K562 (cell line): ENCODE measurements around the gene PDLIM7. TPM values are rescaled to one million over a fixed set of nuclear protein-coding genes. Genes with fewer than 3 reads are reported as not detected.

Source experiments
- CBX3 ChIP-seq, 2 experiments: IDR thresholded peaks; 1 replicate in 1 of 2; 2 replicates in 1 of 2; pipeline ENCODE4 v1.6.1; 2012; ENCODE audit warnings: inconsistent platforms in 2 of 2, low read length in 2 of 2, borderline replicate concordance in 1 of 2, control low read depth in 1 of 2
- CEBPB ChIP-seq: fragments of 450-650 bp; IDR thresholded peaks from 2 replicates; pipeline ENCODE4 v1.6.1; 2016; ENCODE audit warnings: missing genetic modification characterization, missing compliant biosample characterization
- HMG20A ChIP-seq: fragments of 450-650 bp; formaldehyde crosslinking; conservative IDR thresholded peaks from 2 replicates; pipeline ENCODE4 v1.4.0; 2020; ENCODE audit warnings: mild to moderate bottlenecking, mixed read lengths
- KDM2B ChIP-seq: fragments of 250-450 bp; sonication (Bioruptor Pico); IDR thresholded peaks from 2 replicates; pipeline ENCODE4 v1.8.0; 2021; ENCODE audit warnings: mild to moderate bottlenecking, moderate library complexity
- MAFG ChIP-seq: fragments of 450-650 bp; conservative IDR thresholded peaks from 2 replicates; pipeline ENCODE4 v1.6.1; 2016; ENCODE audit warnings: missing genetic modification characterization, missing compliant biosample characterization
- NBN ChIP-seq: fragments of 450-650 bp; IDR thresholded peaks from 2 replicates; pipeline ENCODE4 v1.6.1; 2016; ENCODE audit warnings: low read depth, mild to moderate bottlenecking
- SAP30 ChIP-seq: fragments of 200-600 bp; sonication (generic); IDR thresholded peaks from 2 replicates; pipeline ENCODE4 v1.6.1; 2012; ENCODE audit warnings: borderline replicate concordance, low read depth, mild to moderate bottlenecking, moderate library complexity, low read length, control low read depth, inconsistent platforms; ENCODE audit not compliant: insufficient read depth, poor library complexity, severe bottlenecking
- TEAD1 ChIP-seq, 2 experiments: fragments of 450-650 bp in 1 of 2; sonication (generic) in 1 of 2; formaldehyde crosslinking; IDR thresholded peaks; 2 replicates each; pipeline versions ENCODE4 v1.4.0 to v1.8.0; 2020 to 2022; ENCODE audit warnings: mild to moderate bottlenecking in 2 of 2, missing genetic modification reagents in 1 of 2
- TSHZ1 ChIP-seq: fragments of 250-450 bp; sonication (Bioruptor Pico); IDR thresholded peaks from 2 replicates; pipeline ENCODE4 v1.4.0; 2020; ENCODE audit warnings: mild to moderate bottlenecking, moderate library complexity
- ZBTB7A ChIP-seq: IDR thresholded peaks from 2 replicates; pipeline ENCODE4 v1.6.1; 2011; ENCODE audit warnings: low read depth, mild to moderate bottlenecking, low read length, moderate library complexity, borderline replicate concordance; ENCODE audit not compliant: control insufficient read depth
- ZNF140 ChIP-seq: fragments of 250-450 bp; sonication (Bioruptor Pico); IDR thresholded peaks from 2 replicates; pipeline ENCODE4 v1.8.0; 2021; ENCODE audit warnings: moderate library complexity, mild to moderate bottlenecking, inconsistent platforms
- ZNF354B ChIP-seq: fragments of 250-450 bp; sonication (Bioruptor Pico); IDR thresholded peaks from 2 replicates; pipeline ENCODE4 v1.4.0; 2020
- ZNF561 ChIP-seq: fragments of 450-650 bp; formaldehyde crosslinking; conservative IDR thresholded peaks from 2 replicates; pipeline ENCODE4 v1.4.0; 2020; ENCODE audit warnings: mild to moderate bottlenecking, moderate library complexity
- ZNF655 ChIP-seq: fragments of 250-450 bp; sonication (Bioruptor Pico); IDR thresholded peaks from 2 replicates; pipeline ENCODE4 v1.5.0; 2021
- ZNF764 ChIP-seq: fragments of 250-450 bp; sonication (Bioruptor Pico); IDR thresholded peaks from 2 replicates; pipeline ENCODE4 v1.4.0; 2020; ENCODE audit warnings: low read depth, mild to moderate bottlenecking, moderate library complexity
- ZNF780A ChIP-seq: fragments of 250-450 bp; sonication (Bioruptor Pico); IDR thresholded peaks from 2 replicates; pipeline ENCODE4 v1.5.0; 2021; ENCODE audit warnings: mild to moderate bottlenecking
- polyA plus RNA-seq, 8 experiments: library from polyadenylated mRNA; depleted of rRNA in 4 of 8; stranded (reverse) in 5 of 8; unstranded in 3 of 8; fragments of >200 nt; fragmentation: Nextera tagmentation in 2 of 8; fragmentation: Illumina TruSeq in 1 of 8; extraction: Ambion mirVana in 2 of 8; extraction: Trizol in 1 of 8; gene quantifications; 2 replicates each; pipeline versions ENCODE4 v1.2.1 to v1.2.3, GENCODE V29; 2011 to 2014; ENCODE audit warnings: inconsistent platforms in 1 of 8, missing spikeins in 1 of 8
- total RNA-seq, 7 experiments: library from RNA; depleted of rRNA in 6 of 7; stranded (reverse); fragments of >200 nt in 6 of 7; fragmentation: Illumina TruSeq in 2 of 7; extraction: Trizol in 2 of 7; gene quantifications; 2 replicates each; pipeline versions ENCODE4 v1.2.1 to v1.2.3, GENCODE V29; 2011 to 2021; ENCODE audit warnings: low replicate concordance in 1 of 7
- TF ChIP-seq, protein P1 (sequence below), 3 experiments: fragments of 200-800 bp in 1 of 3; sonication (Bioruptor generic) in 1 of 3; sonication (generic) in 1 of 3; formaldehyde crosslinking in 1 of 3; IDR thresholded peaks; 2 replicates each; pipeline versions ENCODE4 v1.6.1 to v1.8.0; 2016 to 2022; ENCODE audit warnings: mild to moderate bottlenecking in 2 of 3, missing compliant biosample characterization in 2 of 3, missing genetic modification characterization in 2 of 3, missing genetic modification reagents in 1 of 3
- TF ChIP-seq, protein P2 (sequence below), 2 experiments: fragments of 250-450 bp in 1 of 2; fragments of 450-650 bp in 1 of 2; sonication (Bioruptor Pico) in 1 of 2; IDR thresholded peaks; 2 replicates each; pipeline versions ENCODE4 v1.6.1 to v1.8.0; 2016 to 2021; ENCODE audit warnings: mild to moderate bottlenecking in 2 of 2, moderate library complexity in 2 of 2, missing compliant biosample characterization in 1 of 2, missing genetic modification characterization in 1 of 2

The PDLIM7 gene
- total and polyA plus RNA-seq, 9 of the 15 experiments (the other 6 are each of a cell fraction or from before 2014, with no cell fraction given): 2.1 to 124 (median 32.6) TPM

DNA sequence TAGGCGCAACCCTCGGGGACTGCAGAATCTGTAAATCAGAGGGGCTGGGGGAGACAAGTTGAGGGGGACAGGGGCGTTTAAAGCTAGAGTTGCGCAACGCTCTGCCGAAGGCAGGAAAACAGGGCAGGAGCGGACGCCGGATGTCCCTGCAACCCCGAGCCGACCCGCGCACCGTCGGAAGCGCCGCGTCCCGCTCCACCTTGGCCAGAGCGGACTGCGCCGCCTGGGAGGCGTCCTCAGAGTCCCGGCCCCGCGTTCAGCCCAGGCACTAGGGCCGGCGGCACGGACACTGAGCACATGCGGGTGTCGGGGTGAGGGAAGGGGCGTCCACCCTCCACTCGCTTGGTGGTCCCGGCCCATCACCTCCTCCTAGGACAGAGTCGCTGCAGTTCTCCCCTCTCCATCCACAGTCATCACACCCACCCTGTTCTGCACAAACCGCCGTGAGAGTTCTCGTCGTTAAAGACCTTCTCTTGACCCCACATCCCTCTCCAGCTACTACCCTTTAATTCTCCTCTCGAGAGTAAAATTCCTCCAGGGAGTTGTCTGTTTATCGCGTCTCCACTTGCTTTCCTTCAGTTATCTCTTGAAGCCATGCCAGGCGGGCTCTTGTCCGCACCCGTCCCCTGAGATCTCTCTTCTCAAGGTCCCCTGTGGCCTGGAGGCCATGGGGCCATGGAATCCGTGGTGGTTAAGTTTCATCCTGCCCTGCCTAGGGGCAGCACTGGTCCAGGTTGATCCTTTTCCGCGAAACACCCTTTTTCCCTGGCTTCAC is 796 bp upstream of the PDLIM7 start (continued):
- TF ChIP-seq ZNF140 (CRISPR knock-in tag) (no peak), ZNF561 (CRISPR knock-in tag) (no peak), ZNF354B (CRISPR knock-in tag) (no peak), ZNF764 (CRISPR knock-in tag) (no peak), ZNF780A (CRISPR knock-in tag) (no peak), NBN (no peak), CEBPB (peak; percentile 99), MAFG (no peak), KDM2B (CRISPR knock-in tag) (no peak), ZNF655 (CRISPR knock-in tag) (no peak), HMG20A (no peak), TEAD1 (CRISPR knock-in tag; IDR thresholded peaks at IDR 0.05) (0 out of 4 replicates have a peak, but pooled peaks of 1 of the 2 experiments have one; percentile 66), SAP30 (no peak), TSHZ1 (CRISPR knock-in tag) (no peak), CBX3 (IDR thresholded peaks at IDR 0.05; ENCODE audit: borderline replicate concordance in 1 of 2, low read length in 2 of 2) (0 out of 3 replicates have a peak, but pooled peaks of 1 of the 2 experiments have one; percentile 16), ZBTB7A (no peak)
- TF ChIP-seq, protein P1, sequence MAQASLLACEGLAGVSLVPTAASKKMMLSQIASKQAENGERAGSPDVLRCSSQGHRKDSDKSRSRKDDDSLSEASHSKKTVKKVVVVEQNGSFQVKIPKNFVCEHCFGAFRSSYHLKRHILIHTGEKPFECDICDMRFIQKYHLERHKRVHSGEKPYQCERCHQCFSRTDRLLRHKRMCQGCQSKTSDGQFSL (CRISPR knock-in tag; IDR thresholded peaks at IDR 0.05): no peak
- TF ChIP-seq, protein P1 (tag; IDR thresholded peaks at IDR 0.05): no peak
- TF ChIP-seq, protein P2, sequence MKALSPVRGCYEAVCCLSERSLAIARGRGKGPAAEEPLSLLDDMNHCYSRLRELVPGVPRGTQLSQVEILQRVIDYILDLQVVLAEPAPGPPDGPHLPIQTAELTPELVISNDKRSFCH (CRISPR knock-in tag; IDR thresholded peaks at IDR 0.05): no peak
- TF ChIP-seq, protein P2 (tag; IDR thresholded peaks at IDR 0.05): no peak
